Measurements from ENCODE around the gene SKIC8.

- TF ChIP-seq CTCF (conservative IDR thresholded peaks at IDR 0.05) = no peak
- no peak for TF ChIP-seq ZFX (IDR thresholded peaks at IDR 0.05)
Measured at GRCh38 chr15:78249131-78249530, 50.3 kb downstream of the SKIC8 start.
